ENCODE results near the gene HLCS. TPM values are rescaled to one million over a fixed set of nuclear protein-coding genes. Genes with fewer than 3 reads are reported as not detected.
"Not testable (repeated sequence)": the region's sequence is repeated elsewhere in the genome, so short reads cannot be mapped to it uniquely, and the experiment has no call there.

Gene HLCS
- total RNA-seq, 1 donor from 2014 or later, result 18.8 TPM

DNA sequence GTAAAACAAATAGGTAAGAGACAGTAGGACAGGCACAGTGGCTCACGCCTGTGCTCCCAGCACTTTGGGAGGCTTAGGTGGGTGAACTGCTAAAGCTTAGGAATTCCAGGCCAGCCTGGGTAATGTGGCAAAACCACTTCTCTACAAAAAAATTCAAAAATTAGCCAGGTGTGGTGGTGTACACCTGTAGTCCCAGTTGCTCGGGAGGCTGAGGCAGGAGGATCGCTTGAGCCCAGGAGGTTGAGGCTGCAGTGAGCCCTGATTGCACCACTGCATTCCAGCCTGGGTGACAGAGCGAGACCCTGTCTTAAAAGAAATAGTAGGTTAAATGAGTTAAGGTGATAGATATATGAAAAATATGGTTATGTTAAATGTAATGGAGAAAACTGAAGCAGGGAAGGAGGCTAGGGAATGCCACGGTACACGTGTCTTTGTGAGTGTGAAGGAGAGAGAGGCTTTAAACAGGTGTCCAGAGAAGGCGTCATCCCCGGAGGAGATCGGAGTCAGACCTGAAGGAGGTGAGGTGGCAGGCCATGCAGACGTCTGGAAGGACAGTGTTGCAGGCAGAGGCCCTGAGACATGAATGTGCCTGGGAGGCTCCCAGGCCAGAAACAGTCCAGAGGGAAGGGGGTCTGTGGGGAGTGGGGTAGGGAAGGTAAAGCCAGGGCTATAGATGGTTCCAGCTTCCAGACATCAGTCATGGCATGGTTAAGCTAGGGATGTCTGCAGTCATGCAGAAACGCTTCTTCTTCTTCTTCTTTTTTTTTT lies 32.8 kb upstream of the HLCS start:
- peaks cover 0 to 7% (median 6%) of the 10 kb centered on the region in 3 donors for H3K27me3 ChIP-seq (ENCODE audit: control insufficient read depth in 3 of 3, insufficient read depth in 3 of 3, low read length in 3 of 3)

DNA sequence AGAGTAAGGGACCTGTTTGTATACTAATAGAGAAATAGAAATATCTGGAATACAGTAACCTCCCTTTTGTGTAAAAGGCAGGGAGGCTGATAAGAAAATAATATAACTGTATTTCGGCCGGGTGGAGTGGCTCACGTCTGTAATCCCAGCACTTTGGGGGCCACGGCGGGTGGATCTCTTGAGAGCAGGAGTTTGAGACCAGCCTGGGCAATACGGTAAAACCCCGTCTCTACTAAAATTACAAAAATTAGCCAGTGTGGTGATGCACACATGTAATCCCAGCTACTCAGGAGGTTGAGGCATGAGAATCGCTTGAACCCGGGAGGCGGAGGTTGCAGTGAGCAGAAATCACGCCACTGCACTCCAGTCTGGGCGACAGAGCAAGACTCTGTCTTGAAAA lies 28.8 kb upstream of the HLCS start:
- H3K9me3 ChIP-seq (ENCODE audit: control insufficient read depth in 3 of 3, low read length in 3 of 3); H3K27me3 ChIP-seq (ENCODE audit: control insufficient read depth in 3 of 3, insufficient read depth in 3 of 3, low read length in 3 of 3); H3K27ac ChIP-seq (ENCODE audit: low read depth, low read length); H3K36me3 ChIP-seq (ENCODE audit: control insufficient read depth in 3 of 3, insufficient read depth in 3 of 3, low read length in 3 of 3); H3K9ac ChIP-seq (ENCODE audit: low read depth in 1 of 3, low read length in 3 of 3); H3K4me3 ChIP-seq (ENCODE audit: low read length in 3 of 3); H3K4me1 ChIP-seq (ENCODE audit: control insufficient read depth in 3 of 3, insufficient read depth in 3 of 3, low read length in 3 of 3): not testable (repeated sequence)

More for the DNA sequence above, 32.8 kb upstream of the HLCS start:
- no peaks in the 10 kb centered on the region for H3K4me1 ChIP-seq (ENCODE audit: control insufficient read depth in 3 of 3, insufficient read depth in 3 of 3, low read length in 3 of 3)
- no peak overlapping the region for H3K9ac ChIP-seq (ENCODE audit: low read depth in 1 of 3, low read length in 3 of 3)
- H3K36me3 ChIP-seq (ENCODE audit: control insufficient read depth in 3 of 3, insufficient read depth in 3 of 3, low read length in 3 of 3), result no peaks in the 10 kb centered on the region
- no peak overlapping the region for H3K27ac ChIP-seq (ENCODE audit: low read depth, low read length)
- H3K4me3 ChIP-seq (ENCODE audit: low read length in 3 of 3), result no peak overlapping the region
- no peaks in the 10 kb centered on the region for H3K9me3 ChIP-seq (ENCODE audit: control insufficient read depth in 3 of 3, low read length in 3 of 3)

DNA sequence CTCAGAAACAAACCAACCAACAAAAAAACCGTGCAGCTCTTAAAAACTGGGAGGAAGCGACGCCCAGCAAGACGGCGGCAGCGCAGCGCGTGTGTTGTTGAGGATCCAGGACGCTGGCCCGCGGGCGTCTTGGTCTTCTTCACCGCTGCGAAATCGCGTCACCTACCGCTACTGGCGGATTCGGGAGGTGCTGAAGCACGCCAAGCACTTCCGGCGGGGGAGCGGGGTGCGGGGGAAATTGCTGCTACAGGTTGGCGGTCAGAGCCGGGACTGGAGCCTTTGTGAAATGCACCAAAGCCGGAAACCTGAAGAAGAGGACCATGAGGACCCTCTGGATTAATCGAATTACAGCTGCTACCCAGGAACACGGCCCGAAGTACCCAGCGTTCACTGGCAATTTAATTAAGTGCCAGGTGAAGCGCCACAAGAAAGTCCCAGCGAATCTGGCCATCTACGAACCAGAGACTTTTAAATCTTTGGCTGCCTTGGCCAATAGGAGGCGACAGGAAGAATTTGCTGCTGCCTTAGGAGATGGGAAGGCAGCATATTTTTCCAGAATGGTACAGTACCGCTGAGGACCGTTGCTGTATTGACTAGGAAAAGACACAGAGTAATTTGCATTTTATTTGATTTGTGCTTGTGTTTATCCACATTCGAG lies 28.2 kb upstream of the HLCS start:
- Histone ChIP-seq H3K9ac (ENCODE audit: low read depth in 1 of 3, low read length in 3 of 3) (no peak overlapping the region), H3K4me1 (ENCODE audit: control insufficient read depth in 3 of 3, insufficient read depth in 3 of 3, low read length in 3 of 3) (peaks cover 0 to 9% (median 5%) of the 10 kb centered on the region in 3 donors), H3K9me3 (ENCODE audit: control insufficient read depth in 3 of 3, low read length in 3 of 3) (no peaks in the 10 kb centered on the region), H3K27ac (ENCODE audit: low read depth, low read length) (no peak overlapping the region), H3K36me3 (ENCODE audit: control insufficient read depth in 3 of 3, insufficient read depth in 3 of 3, low read length in 3 of 3) (no peaks in the 10 kb centered on the region), H3K27me3 (ENCODE audit: control insufficient read depth in 3 of 3, insufficient read depth in 3 of 3, low read length in 3 of 3) (peaks cover 0 to 8% (median 6%) of the 10 kb centered on the region in 3 donors), H3K4me3 (ENCODE audit: low read length in 3 of 3) (no peak overlapping the region)

DNA sequence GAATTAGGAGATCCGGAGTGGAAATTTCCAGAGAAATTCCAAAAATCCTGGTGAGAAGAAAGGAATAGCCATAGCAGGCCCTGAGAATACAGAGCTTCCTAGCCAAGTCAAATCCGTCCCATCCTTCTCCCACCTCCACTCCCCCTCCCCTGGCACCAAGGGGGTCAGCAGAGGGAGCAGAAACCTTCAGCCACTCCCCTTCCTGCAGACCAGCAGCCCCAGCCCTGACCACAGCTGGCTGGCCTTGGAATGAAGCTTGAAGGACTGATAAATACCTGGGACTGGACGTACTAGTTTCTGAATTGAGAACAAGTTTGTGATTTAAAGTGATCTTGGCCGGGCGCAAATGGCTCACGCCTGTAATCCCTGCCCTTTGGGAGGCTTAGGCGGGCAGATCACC lies 26.2 kb upstream of the HLCS start:
- Histone ChIP-seq H3K4me1 (ENCODE audit: control insufficient read depth in 3 of 3, insufficient read depth in 3 of 3, low read length in 3 of 3) (peaks cover 0 to 9% (median 5%) of the 10 kb centered on the region in 3 donors), H3K27me3 (ENCODE audit: control insufficient read depth in 3 of 3, insufficient read depth in 3 of 3, low read length in 3 of 3) (peaks cover 0 to 8% (median 4%) of the 10 kb centered on the region in 3 donors), H3K9me3 (ENCODE audit: control insufficient read depth in 3 of 3, low read length in 3 of 3) (no peaks in the 10 kb centered on the region), H3K36me3 (ENCODE audit: control insufficient read depth in 3 of 3, insufficient read depth in 3 of 3, low read length in 3 of 3) (no peaks in the 10 kb centered on the region), H3K4me3 (ENCODE audit: low read length in 3 of 3) (no peak overlapping the region), H3K27ac (ENCODE audit: low read depth, low read length) (no peak overlapping the region), H3K9ac (ENCODE audit: low read depth in 1 of 3, low read length in 3 of 3) (no peak overlapping the region)

DNA sequence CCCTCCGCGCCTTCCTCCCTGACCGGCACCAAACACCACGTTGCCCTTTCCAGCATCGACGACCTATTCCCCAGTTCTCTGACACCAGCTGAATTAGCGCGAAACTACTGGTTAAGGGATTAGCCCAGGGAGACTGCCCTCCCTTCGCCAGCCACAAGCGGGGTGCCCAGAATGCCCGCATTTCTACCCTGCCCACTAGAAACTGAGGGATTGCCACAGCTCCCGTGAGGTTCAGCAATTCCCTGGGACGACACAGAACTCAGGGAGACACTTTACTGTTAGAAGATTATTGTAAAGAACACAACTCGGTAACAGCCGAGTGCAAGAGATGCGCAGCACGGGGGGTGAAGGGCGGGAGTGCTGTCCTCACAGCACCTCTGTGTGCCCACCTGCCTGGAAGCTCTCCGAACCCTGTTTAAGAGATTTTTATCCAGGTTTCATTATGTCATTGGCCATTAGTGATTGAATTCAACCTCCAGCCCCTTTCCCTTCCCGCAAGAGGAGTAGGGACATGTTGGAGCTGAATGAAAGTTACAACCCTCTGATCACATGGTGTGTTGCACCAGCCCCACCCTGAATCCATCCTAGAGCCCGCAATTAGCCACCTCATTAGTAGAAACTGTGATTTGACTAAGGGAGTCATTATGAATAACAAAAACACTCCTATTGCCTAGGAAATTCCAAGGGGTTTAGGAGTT lies 24.2 kb upstream of the HLCS start:
- Histone ChIP-seq H3K9ac (ENCODE audit: low read depth in 1 of 3, low read length in 3 of 3) (peak overlapping the region; percentile 85 to 92 (median 86)), H3K27ac (ENCODE audit: low read depth, low read length) (peak overlapping the region; percentile 82)

GRCh38 chr21:36989699-36990507 lies 23.4 kb upstream of the HLCS start:
- Histone ChIP-seq H3K27me3 (ENCODE audit: control insufficient read depth in 3 of 3, insufficient read depth in 3 of 3, low read length in 3 of 3) (peaks cover 0 to 5% (median 4%) of the 10 kb centered on the region in 3 donors), H3K36me3 (ENCODE audit: control insufficient read depth in 3 of 3, insufficient read depth in 3 of 3, low read length in 3 of 3) (peaks cover 0 to 3% (median 2%) of the 10 kb centered on the region in 3 donors), H3K27ac (ENCODE audit: low read depth, low read length) (peak overlapping the region; percentile 82), H3K9me3 (ENCODE audit: control insufficient read depth in 3 of 3, low read length in 3 of 3) (peaks cover 0 to 2% (median 0%) of the 10 kb centered on the region in 3 donors), H3K9ac (ENCODE audit: low read depth in 1 of 3, low read length in 3 of 3) (peak overlapping the region; percentile 85 to 92 (median 86)), H3K4me1 (ENCODE audit: control insufficient read depth in 3 of 3, insufficient read depth in 3 of 3, low read length in 3 of 3) (peaks cover 0 to 9% (median 5%) of the 10 kb centered on the region in 3 donors), H3K4me3 (ENCODE audit: low read length in 3 of 3) (peak overlapping the region; percentile 63 to 83 (median 77))

More for the DNA sequence above, 24.2 kb upstream of the HLCS start:
- H3K4me1 ChIP-seq (ENCODE audit: control insufficient read depth in 3 of 3, insufficient read depth in 3 of 3, low read length in 3 of 3), result peaks cover 0 to 9% (median 5%) of the 10 kb centered on the region in 3 donors
- peaks cover 0 to 5% (median 4%) of the 10 kb centered on the region in 3 donors for H3K27me3 ChIP-seq (ENCODE audit: control insufficient read depth in 3 of 3, insufficient read depth in 3 of 3, low read length in 3 of 3)
- peaks cover 0 to 3% (median 2%) of the 10 kb centered on the region in 3 donors for H3K36me3 ChIP-seq (ENCODE audit: control insufficient read depth in 3 of 3, insufficient read depth in 3 of 3, low read length in 3 of 3)
- peak overlapping the region; percentile 46 to 83 (median 77) for H3K4me3 ChIP-seq (ENCODE audit: low read length in 3 of 3)
- peaks cover 0 to 2% (median 0%) of the 10 kb centered on the region in 3 donors for H3K9me3 ChIP-seq (ENCODE audit: control insufficient read depth in 3 of 3, low read length in 3 of 3)

- not testable (repeated sequence) for H3K36me3 ChIP-seq (ENCODE audit: control insufficient read depth in 3 of 3, insufficient read depth in 3 of 3, low read length in 3 of 3); H3K9me3 ChIP-seq (ENCODE audit: control insufficient read depth in 3 of 3, low read length in 3 of 3); H3K27me3 ChIP-seq (ENCODE audit: control insufficient read depth in 3 of 3, insufficient read depth in 3 of 3, low read length in 3 of 3); H3K4me1 ChIP-seq (ENCODE audit: control insufficient read depth in 3 of 3, insufficient read depth in 3 of 3, low read length in 3 of 3)
- H3K4me3 ChIP-seq (ENCODE audit: low read length in 3 of 3), result peak overlapping the region; percentile 63 to 83 (median 77)
- H3K9ac ChIP-seq (ENCODE audit: low read depth in 1 of 3, low read length in 3 of 3), result peak overlapping the region; percentile 76 to 92 (median 86)
- peak overlapping the region; percentile 82 for H3K27ac ChIP-seq (ENCODE audit: low read depth, low read length)
These were observed 22.8 kb upstream of the HLCS start for GRCh38 chr21:36989199-36989698.

GRCh38 chr21:36988536-36988935 lies 22.1 kb upstream of the HLCS start:
- no peak overlapping the region for H3K27ac ChIP-seq (ENCODE audit: low read depth, low read length)
- H3K27me3 ChIP-seq (ENCODE audit: control insufficient read depth in 3 of 3, insufficient read depth in 3 of 3, low read length in 3 of 3), result no peaks in the 10 kb centered on the region
- peaks cover 0 to 9% (median 5%) of the 10 kb centered on the region in 3 donors for H3K4me1 ChIP-seq (ENCODE audit: control insufficient read depth in 3 of 3, insufficient read depth in 3 of 3, low read length in 3 of 3)
- H3K4me3 ChIP-seq (ENCODE audit: low read length in 3 of 3), result no peak overlapping the region
- H3K9me3 ChIP-seq (ENCODE audit: control insufficient read depth in 3 of 3, low read length in 3 of 3), result peaks cover 0 to 2% (median 0%) of the 10 kb centered on the region in 3 donors
- H3K9ac ChIP-seq (ENCODE audit: low read depth in 1 of 3, low read length in 3 of 3), result no peak overlapping the region
- H3K36me3 ChIP-seq (ENCODE audit: control insufficient read depth in 3 of 3, insufficient read depth in 3 of 3, low read length in 3 of 3), result peaks cover 0 to 3% (median 2%) of the 10 kb centered on the region in 3 donors

GRCh38 chr21:36987845-36988244 lies 21.4 kb upstream of the HLCS start:
- Histone ChIP-seq H3K9me3 (ENCODE audit: control insufficient read depth in 3 of 3, low read length in 3 of 3) (peaks cover 0 to 2% (median 0%) of the 10 kb centered on the region in 3 donors), H3K27ac (ENCODE audit: low read depth, low read length) (no peak overlapping the region), H3K36me3 (ENCODE audit: control insufficient read depth in 3 of 3, insufficient read depth in 3 of 3, low read length in 3 of 3) (peaks cover 0 to 3% (median 2%) of the 10 kb centered on the region in 3 donors)

More at GRCh38 chr21:36987845-36988244, 21.4 kb upstream of the HLCS start:
- Histone ChIP-seq H3K9ac (ENCODE audit: low read depth in 1 of 3, low read length in 3 of 3) (no peak overlapping the region), H3K4me1 (ENCODE audit: control insufficient read depth in 3 of 3, insufficient read depth in 3 of 3, low read length in 3 of 3) (peaks cover 0 to 9% (median 5%) of the 10 kb centered on the region in 3 donors), H3K27me3 (ENCODE audit: control insufficient read depth in 3 of 3, insufficient read depth in 3 of 3, low read length in 3 of 3) (no peaks in the 10 kb centered on the region), H3K4me3 (ENCODE audit: low read length in 3 of 3) (no peak overlapping the region)

All from skeletal muscle tissue (tissue), 4 donors.